GM19043 (cell line): Measurements from ENCODE around the gene PLEKHA5.
A peak's percentile ranks its signal among the peaks of the same experiment; 100 is the strongest.
"Not testable (repeated sequence)": the region's sequence is repeated elsewhere in the genome, so short reads cannot be mapped to it uniquely, and the experiment has no call there.

ENCODE experiments used
- ATAC-seq: cut with Tn5 transposase; IDR thresholded peaks from one replicate; pipeline ENCODE4 v1.9.1; 2021; ENCODE audit warnings: low read depth; ENCODE audit not compliant: unreplicated experiment

The PLEKHA5 gene

DNA sequence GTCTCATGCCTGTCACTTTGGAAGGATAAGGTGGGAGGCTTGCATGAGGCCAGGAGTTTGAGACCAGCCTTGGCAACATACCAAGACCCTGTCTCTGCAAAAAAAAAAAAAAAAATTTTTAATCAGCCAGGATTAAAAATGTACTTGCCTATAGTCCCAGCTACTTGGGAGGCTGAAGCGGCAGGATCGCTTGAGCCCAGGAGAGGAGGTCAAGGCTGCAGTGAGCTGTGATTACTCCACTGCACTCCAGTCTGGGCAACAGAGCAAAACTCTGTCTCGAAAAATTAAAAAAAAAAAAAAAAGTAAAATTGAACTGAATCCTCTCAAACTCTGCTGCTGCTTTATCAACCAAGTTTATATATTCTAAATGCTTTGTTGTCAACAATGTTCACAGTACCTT is 181.6 kb downstream of the PLEKHA5 start:
- no peak for ATAC-seq

DNA sequence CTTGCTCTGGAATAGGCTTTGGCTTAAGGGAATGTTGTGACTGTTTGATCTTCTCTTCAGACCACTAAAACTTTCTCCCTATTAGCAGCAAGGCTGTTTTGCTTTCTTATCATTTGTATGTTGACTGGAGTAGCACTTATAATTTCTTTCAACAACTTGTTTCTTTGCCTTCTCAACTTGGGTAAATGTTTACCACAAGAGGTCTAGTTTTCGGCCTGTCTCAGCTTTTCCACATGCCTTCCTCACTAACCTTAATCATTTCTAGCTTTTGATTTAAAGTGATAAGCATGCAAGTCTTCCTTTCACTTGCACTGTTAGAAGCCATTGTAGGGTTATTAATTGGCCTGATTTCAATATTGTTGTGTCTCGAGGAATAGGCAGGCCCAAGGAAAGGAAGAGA is 183.1 kb downstream of the PLEKHA5 start:
- no peak for ATAC-seq

DNA sequence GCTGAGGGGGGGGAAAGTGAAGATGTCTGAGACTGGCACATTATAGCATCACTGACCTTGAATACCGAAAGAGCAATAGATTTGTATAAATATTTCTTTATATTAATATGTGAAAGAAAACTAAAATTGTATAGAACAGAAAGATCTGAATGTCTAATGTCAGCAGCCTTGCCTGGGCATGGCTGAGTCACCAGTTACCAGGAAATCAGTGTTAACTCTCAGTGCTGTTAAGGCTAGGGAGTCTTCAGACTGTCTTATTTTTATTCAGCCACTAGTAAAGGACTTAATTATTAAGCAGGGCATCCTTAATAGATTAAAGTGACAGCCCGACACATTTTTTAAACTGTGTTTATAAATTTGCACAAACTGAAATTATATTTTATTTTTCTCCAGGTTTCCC is 186.9 kb downstream of the PLEKHA5 start:
- ATAC-seq, result no peak

- no peak for ATAC-seq
Observed at GRCh38 chr12:19322376-19322775, 192.8 kb downstream of the PLEKHA5 start.

DNA sequence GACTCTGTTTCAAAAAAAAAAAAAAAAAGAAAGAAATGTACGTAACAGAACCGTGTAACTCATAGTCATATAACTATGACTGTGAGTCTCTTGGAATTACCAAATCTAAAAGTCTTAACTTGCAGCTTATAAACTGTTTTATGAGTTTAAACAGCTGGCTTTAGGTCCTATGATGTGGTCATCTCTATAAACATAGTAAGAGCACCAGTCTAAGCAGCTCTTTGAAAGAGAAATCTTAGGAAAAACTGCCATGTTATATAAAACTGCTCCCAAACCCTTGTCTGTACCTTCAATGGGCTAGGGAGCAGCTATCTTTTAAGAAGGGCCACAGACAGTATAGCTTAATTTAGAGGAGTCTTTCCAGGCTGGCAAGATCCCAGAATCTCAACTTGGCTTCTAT is 194.3 kb downstream of the PLEKHA5 start:
- no peak for ATAC-seq

GRCh38 chr12:19326102-19326501 is 196.6 kb downstream of the PLEKHA5 start:
- no peak for ATAC-seq

DNA sequence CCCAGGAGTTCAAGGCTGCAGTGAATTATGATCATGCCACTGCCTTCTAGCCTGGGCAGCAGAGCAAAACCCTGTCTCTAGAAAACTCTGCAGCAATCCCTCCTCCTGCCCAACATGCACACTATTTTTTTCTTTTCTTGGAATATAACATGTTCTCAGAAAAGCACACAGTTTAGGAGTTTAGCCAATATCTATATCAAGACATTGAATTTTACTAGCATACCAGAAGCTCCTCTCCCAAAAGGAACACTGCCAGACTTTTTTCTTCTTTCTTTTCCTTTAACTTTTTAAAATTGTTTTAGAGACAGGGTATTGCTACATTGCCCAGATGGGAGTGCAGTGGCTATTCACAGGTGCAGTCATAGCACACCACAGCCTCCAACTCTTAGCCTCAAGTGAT is 202.7 kb downstream of the PLEKHA5 start:
- ATAC-seq, result no peak

- ATAC-seq, result no peak
Observed at GRCh38 chr12:19338405-19338804, 208.9 kb downstream of the PLEKHA5 start.

DNA sequence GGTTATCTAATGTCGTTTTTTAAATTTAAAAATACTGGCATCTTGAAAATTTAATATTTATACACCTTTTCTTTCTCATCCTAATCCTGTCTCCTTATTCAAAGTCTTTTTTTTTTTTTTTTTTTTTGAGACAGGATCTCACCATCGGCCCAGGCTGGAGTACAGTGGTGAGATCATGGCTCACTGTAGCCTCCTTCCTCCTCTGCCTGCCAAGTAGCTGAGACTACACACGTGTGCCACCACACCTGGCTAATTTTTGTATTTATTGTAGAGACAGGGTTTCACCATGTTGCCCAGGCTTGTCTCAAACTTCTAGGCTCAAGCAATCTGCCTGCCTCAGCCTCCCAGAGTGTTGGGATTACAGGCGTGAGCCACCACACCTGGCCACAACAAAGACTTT is 221.3 kb downstream of the PLEKHA5 start:
- not testable (repeated sequence) for ATAC-seq

GRCh38 chr12:19351346-19351745 is 221.8 kb downstream of the PLEKHA5 start:
- ATAC-seq, result no peak

DNA sequence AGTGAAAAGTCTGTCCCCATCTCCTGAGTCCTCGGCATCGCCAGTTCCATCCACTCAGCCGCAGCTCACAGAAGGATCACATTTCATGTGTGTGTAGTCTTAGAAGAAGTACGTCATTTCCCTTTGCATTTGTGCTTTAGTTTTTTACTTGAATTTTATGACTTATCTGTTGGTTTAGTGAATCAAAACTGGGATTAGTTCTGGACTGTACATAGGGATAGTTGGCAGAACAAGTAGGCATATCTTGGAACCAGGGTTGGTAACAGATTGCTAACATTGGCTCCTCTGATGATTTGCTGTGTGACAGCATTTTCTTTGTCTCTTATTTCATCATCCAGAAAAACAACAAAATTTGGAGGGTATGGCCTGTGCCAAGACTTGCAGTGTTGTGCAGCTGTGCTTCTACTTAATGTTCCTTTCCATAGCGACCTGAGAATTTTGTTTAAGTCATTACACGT is 240.2 kb downstream of the PLEKHA5 start:
- ATAC-seq, result no peak

GRCh38 chr12:19373586-19373985 is 244.1 kb downstream of the PLEKHA5 start:
- ATAC-seq, result no peak

DNA sequence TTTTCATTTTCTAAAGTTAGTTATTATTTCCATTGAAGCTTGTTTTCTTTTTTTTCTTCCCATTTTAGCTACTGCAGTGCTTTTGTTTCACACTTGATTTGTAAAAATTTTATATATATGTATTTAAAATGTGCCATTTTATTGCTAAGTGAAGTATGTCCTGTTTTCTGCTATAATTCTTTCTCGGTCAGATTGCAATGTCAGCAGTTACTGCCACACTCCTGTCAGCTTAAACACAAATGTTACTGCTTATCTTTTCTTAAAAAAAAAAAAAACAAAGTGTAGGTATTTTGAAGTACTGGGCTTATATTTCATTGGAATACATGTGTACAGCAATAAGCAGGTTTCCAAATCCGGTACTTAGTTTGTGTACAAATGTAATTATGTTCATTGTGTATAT is 246.4 kb downstream of the PLEKHA5 start:
- no peak for ATAC-seq

- no peak for ATAC-seq
Observed at GRCh38 chr12:19376691-19377090, 247.2 kb downstream of the PLEKHA5 start.

- ATAC-seq, result peak; percentile 89
Observed at GRCh38 chr12:19382111-19382526, 252.6 kb downstream of the PLEKHA5 start.

DNA sequence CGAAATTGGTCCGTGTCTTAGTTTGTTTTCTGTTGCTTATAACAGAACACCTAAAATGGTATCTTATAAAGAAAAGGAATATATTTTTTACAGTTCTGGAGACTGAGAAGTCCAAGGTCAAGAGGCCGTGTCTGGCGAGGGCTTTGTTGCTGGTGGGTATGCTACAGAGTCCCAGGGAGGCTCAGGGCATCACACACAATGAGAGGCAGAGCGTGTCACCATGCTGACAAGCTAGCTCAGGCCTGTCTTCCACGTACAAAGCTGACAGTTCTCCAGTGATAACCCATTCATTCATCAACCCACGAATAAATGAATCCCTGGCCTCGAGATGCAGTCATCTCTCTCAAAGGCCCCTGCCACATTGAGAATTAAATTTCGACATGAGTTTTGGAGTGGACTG is 253.0 kb downstream of the PLEKHA5 start:
- no peak for ATAC-seq

- no peak for ATAC-seq
Observed at GRCh38 chr12:19387161-19387560, 257.6 kb downstream of the PLEKHA5 start.

- ATAC-seq, result no peak
Observed at GRCh38 chr12:19388131-19388549, 258.6 kb downstream of the PLEKHA5 start.

DNA sequence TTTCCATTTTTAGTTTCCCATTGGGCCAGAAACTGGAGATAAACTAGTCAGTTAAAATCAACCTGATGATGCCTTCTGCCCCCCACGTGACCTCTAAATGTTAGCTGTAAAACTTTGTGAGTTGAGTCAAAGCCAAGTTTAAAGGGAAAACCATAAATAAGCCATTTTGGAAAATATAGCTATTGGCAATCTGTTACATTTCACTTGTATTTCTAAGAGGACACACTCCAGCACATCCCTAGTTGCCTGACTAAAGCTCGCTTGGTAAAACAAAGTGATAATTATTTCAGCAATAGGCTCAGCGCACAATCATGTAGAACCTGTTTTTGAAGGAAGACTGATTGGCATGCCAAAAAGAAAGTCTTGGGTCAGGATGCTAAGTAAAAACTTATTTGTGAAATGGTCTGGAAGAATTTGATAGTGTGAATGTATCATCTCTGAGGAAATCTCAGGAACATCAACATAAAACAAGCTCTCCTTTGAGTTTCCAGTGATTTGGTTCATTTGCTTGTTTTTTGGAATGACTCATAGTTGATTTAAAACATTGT is 260.6 kb downstream of the PLEKHA5 start:
- no peak for ATAC-seq

DNA sequence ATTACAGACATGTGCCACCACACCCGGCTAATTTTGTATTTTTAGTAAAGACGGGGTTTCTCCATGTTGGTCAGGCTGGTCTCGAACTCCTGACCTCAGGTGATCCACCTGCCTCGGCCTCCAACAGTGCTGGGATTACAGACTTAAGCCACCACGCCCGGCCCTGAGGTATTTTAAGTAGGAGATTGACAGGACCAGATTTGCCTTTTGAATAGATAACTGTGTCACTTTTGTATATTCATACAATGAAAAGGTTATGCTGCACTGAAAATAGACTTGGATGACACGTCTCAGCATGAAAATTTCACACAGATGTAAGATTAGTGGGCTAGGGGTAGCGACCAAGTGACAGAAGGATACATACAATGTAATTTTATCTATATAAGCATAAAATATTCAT is 263.1 kb downstream of the PLEKHA5 start:
- ATAC-seq, result not testable (repeated sequence)

- no peak for ATAC-seq
Observed at GRCh38 chr12:19394385-19394784, 264.9 kb downstream of the PLEKHA5 start.

GRCh38 chr12:19397534-19397933 is 268.0 kb downstream of the PLEKHA5 start:
- ATAC-seq, result no peak
